ENCODE results near the gene ESAM. TPM values are rescaled to one million over a fixed set of nuclear protein-coding genes. Genes with fewer than 3 reads are reported as not detected.
A peak's percentile ranks its signal among the peaks of the same experiment; 100 is the strongest.

ESAM gene
- total RNA-seq, 1 donor from 2014 or later, result 490 TPM

DNA sequence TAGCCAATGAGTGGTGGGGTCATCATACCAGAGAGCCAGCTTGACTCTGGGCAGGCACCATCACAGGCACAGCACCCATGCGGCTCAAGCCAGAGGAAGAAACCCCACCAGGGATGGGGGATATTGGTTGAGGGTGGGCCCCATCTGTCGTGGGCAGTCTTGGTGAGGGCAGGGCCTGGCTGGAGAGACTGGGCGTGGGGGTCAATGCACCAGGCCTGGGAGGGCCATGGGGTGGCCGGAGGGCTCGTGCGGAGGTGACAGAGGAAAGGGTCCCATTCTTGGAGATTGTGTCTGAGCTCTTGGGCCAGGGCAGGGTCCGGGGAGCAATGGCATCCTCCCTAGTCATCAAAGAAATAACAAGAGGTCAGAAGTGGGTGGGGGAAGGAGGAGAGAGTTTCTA is 8.5 kb downstream of the ESAM start:
- H3K27ac Mint-ChIP-seq (ENCODE audit: unreplicated experiment), result no peak overlapping the region
- H3K9me3 Mint-ChIP-seq (ENCODE audit: unreplicated experiment), result no peaks in the 10 kb centered on the region
- peaks cover 84% of the 10 kb centered on the region for H3K4me1 Mint-ChIP-seq (ENCODE audit: unreplicated experiment)
- DNase-seq (ENCODE audit: low spot score), result no peak
- peaks cover 26% of the 10 kb centered on the region for H3K27me3 Mint-ChIP-seq (ENCODE audit: unreplicated experiment)
- TF ChIP-seq, protein P1, sequence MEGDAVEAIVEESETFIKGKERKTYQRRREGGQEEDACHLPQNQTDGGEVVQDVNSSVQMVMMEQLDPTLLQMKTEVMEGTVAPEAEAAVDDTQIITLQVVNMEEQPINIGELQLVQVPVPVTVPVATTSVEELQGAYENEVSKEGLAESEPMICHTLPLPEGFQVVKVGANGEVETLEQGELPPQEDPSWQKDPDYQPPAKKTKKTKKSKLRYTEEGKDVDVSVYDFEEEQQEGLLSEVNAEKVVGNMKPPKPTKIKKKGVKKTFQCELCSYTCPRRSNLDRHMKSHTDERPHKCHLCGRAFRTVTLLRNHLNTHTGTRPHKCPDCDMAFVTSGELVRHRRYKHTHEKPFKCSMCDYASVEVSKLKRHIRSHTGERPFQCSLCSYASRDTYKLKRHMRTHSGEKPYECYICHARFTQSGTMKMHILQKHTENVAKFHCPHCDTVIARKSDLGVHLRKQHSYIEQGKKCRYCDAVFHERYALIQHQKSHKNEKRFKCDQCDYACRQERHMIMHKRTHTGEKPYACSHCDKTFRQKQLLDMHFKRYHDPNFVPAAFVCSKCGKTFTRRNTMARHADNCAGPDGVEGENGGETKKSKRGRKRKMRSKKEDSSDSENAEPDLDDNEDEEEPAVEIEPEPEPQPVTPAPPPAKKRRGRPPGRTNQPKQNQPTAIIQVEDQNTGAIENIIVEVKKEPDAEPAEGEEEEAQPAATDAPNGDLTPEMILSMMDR (IDR thresholded peaks at IDR 0.05; ENCODE audit: unreplicated experiment), result no peak
- H3K36me3 Mint-ChIP-seq (ENCODE audit: low read depth, unreplicated experiment), result peaks cover 63% of the 10 kb centered on the region
- peak overlapping the region; percentile 76 for H3K4me3 Mint-ChIP-seq (ENCODE audit: unreplicated experiment)

GRCh38 chr11:124753205-124753604 is 8.9 kb downstream of the ESAM start:
- DNase-seq (ENCODE audit: low spot score), result no peak
- Mint-ChIP-seq H3K36me3 (ENCODE audit: low read depth, unreplicated experiment) (peaks cover 59% of the 10 kb centered on the region), H3K27me3 (ENCODE audit: unreplicated experiment) (peaks cover 27% of the 10 kb centered on the region), H3K4me1 (ENCODE audit: unreplicated experiment) (peaks cover 84% of the 10 kb centered on the region), H3K9me3 (ENCODE audit: unreplicated experiment) (no peaks in the 10 kb centered on the region), H3K4me3 (ENCODE audit: unreplicated experiment) (peak overlapping the region; percentile 76), H3K27ac (ENCODE audit: unreplicated experiment) (no peak overlapping the region)
- TF ChIP-seq, protein P1 (IDR thresholded peaks at IDR 0.05; ENCODE audit: unreplicated experiment), result no peak

- TF ChIP-seq, protein P1 (IDR thresholded peaks at IDR 0.05; ENCODE audit: unreplicated experiment), result no peak
- peak overlapping the region; percentile 76 for H3K4me3 Mint-ChIP-seq (ENCODE audit: unreplicated experiment)
- H3K4me1 Mint-ChIP-seq (ENCODE audit: unreplicated experiment), result peaks cover 84% of the 10 kb centered on the region
- H3K27ac Mint-ChIP-seq (ENCODE audit: unreplicated experiment), result no peak overlapping the region
- no peaks in the 10 kb centered on the region for H3K9me3 Mint-ChIP-seq (ENCODE audit: unreplicated experiment)
- DNase-seq (ENCODE audit: low spot score), result no peak
- H3K27me3 Mint-ChIP-seq (ENCODE audit: unreplicated experiment), result peaks cover 27% of the 10 kb centered on the region
- peaks cover 57% of the 10 kb centered on the region for H3K36me3 Mint-ChIP-seq (ENCODE audit: low read depth, unreplicated experiment)
Measured at GRCh38 chr11:124752471-124753102, 9.5 kb downstream of the ESAM start.

- peak within 1 kb of the TSS; percentile 76 for H3K4me3 Mint-ChIP-seq (ENCODE audit: unreplicated experiment)
- DNase-seq (ENCODE audit: low spot score), result no peak
- H3K4me1 Mint-ChIP-seq (ENCODE audit: unreplicated experiment), result peaks cover 83% of the 10 kb centered on the region
- peaks cover 31% of the 10 kb centered on the region for H3K27me3 Mint-ChIP-seq (ENCODE audit: unreplicated experiment)
- H3K27ac Mint-ChIP-seq (ENCODE audit: unreplicated experiment), result no peak within 1 kb of the TSS
- H3K36me3 Mint-ChIP-seq (ENCODE audit: low read depth, unreplicated experiment), result peaks cover 53% of the 10 kb centered on the region
- TF ChIP-seq, protein P1 (IDR thresholded peaks at IDR 0.05; ENCODE audit: unreplicated experiment), result no peak
- H3K9me3 Mint-ChIP-seq (ENCODE audit: unreplicated experiment), result no peaks in the 10 kb centered on the region
Measured at GRCh38 chr11:124751741-124752470, 10.2 kb downstream of the ESAM start, which contains the start of gene VSIG2. Gene VSIG2, minus strand, starts transcription at chr11:124752255. Its CDS starts 118 bp downstream, at chr11:124752137.

DNA sequence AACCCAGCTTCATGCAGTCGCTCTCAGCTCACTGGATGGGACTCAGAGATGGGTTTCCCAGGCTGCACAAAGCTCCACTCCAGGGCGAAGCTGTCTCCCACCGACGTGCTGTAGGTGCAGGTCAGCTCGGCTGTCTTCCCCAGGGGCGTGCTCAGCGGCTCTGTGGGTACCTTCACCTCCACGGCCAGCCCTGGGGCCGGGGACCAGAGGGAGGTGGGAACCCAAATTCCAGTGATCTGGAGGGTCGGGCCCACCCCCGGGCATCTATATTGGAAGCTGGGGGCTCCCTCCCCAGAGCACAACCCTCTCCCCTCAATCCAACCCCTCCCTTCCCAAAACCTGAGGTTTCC is 10.7 kb downstream of the ESAM start:
- Mint-ChIP-seq H3K4me1 (ENCODE audit: unreplicated experiment) (peaks cover 83% of the 10 kb centered on the region), H3K27me3 (ENCODE audit: unreplicated experiment) (peaks cover 29% of the 10 kb centered on the region), H3K36me3 (ENCODE audit: low read depth, unreplicated experiment) (peaks cover 47% of the 10 kb centered on the region), H3K27ac (ENCODE audit: unreplicated experiment) (no peak overlapping the region), H3K9me3 (ENCODE audit: unreplicated experiment) (no peaks in the 10 kb centered on the region), H3K4me3 (ENCODE audit: unreplicated experiment) (no peak overlapping the region)
- no peak for DNase-seq (ENCODE audit: low spot score)
- TF ChIP-seq, protein P1 (IDR thresholded peaks at IDR 0.05; ENCODE audit: unreplicated experiment), result no peak
